ENCODE data around the gene HES4.
"Not testable (repeated sequence)": the region's sequence is repeated elsewhere in the genome, so short reads cannot be mapped to it uniquely, and the experiment has no call there.

Gene HES4

GRCh38 chr1:991275-991674 lies 8.6 kb downstream of the HES4 start:
- H3K9me3 Mint-ChIP-seq, result peaks cover 14% of the 10 kb centered on the region
- H3K27me3 Mint-ChIP-seq, result peaks cover 33% of the 10 kb centered on the region
- not testable (repeated sequence) for H3K36me3 Mint-ChIP-seq; H3K4me1 Mint-ChIP-seq; DNase-seq (ENCODE audit: low spot score in 2 of 2); H3K27ac Mint-ChIP-seq; H3K4me3 Mint-ChIP-seq
- ATAC-seq (ENCODE audit: low read depth), result peak; percentile 21

GRCh38 chr1:988061-988460 lies 11.8 kb downstream of the HES4 start:
- Mint-ChIP-seq H3K9me3 (peaks cover 14% of the 10 kb centered on the region), H3K27me3 (peaks cover 33% of the 10 kb centered on the region)
- not testable (repeated sequence) for H3K36me3 Mint-ChIP-seq; ATAC-seq (ENCODE audit: low read depth); H3K4me1 Mint-ChIP-seq; H3K27ac Mint-ChIP-seq; H3K4me3 Mint-ChIP-seq; DNase-seq (ENCODE audit: low spot score in 2 of 2)

GRCh38 chr1:985126-985525 lies 14.8 kb downstream of the HES4 start:
- H3K36me3 Mint-ChIP-seq, result peaks cover 7% of the 10 kb centered on the region
- H3K27me3 Mint-ChIP-seq, result peaks cover 31% of the 10 kb centered on the region
- H3K4me3 Mint-ChIP-seq, result no peak overlapping the region
- ATAC-seq (ENCODE audit: low read depth) (no peak), DNase-seq (ENCODE audit: low spot score in 2 of 2) (no peak)
- peaks cover 9% of the 10 kb centered on the region for H3K9me3 Mint-ChIP-seq
- no peak overlapping the region for H3K27ac Mint-ChIP-seq
- peaks cover 2% of the 10 kb centered on the region for H3K4me1 Mint-ChIP-seq

- Mint-ChIP-seq H3K9me3 (peaks cover 9% of the 10 kb centered on the region), H3K4me1 (peaks cover 2% of the 10 kb centered on the region), H3K4me3 (no peak overlapping the region), H3K27ac (no peak overlapping the region), H3K36me3 (peaks cover 7% of the 10 kb centered on the region), H3K27me3 (peaks cover 27% of the 10 kb centered on the region)
- DNase-seq (ENCODE audit: low spot score in 2 of 2) (no peak), ATAC-seq (ENCODE audit: low read depth) (peak; percentile 41)
Measured at GRCh38 chr1:984476-984814, 15.5 kb downstream of the HES4 start.

- peaks cover 24% of the 10 kb centered on the region for H3K27me3 Mint-ChIP-seq
- H3K4me1 Mint-ChIP-seq, result peaks cover 2% of the 10 kb centered on the region
- DNase-seq (ENCODE audit: low spot score in 2 of 2) (peak; percentile 72 to 83), ATAC-seq (ENCODE audit: low read depth) (peak; percentile 85)
- H3K4me3 Mint-ChIP-seq, result no peak overlapping the region
- H3K36me3 Mint-ChIP-seq, result peaks cover 4% of the 10 kb centered on the region
- no peak overlapping the region for H3K27ac Mint-ChIP-seq
- H3K9me3 Mint-ChIP-seq, result peaks cover 7% of the 10 kb centered on the region
Measured at GRCh38 chr1:983798-984475, 16.0 kb downstream of the HES4 start.

- H3K36me3 Mint-ChIP-seq, result peaks cover 4% of the 10 kb centered on the region
- no peak for ATAC-seq (ENCODE audit: low read depth)
- H3K9me3 Mint-ChIP-seq, result peaks cover under 1% of the 10 kb centered on the region
- no peak overlapping the region for H3K27ac Mint-ChIP-seq
- peaks cover 23% of the 10 kb centered on the region for H3K27me3 Mint-ChIP-seq
- peaks cover 5% of the 10 kb centered on the region for H3K4me1 Mint-ChIP-seq
- no peak overlapping the region for H3K4me3 Mint-ChIP-seq
- DNase-seq (ENCODE audit: low spot score in 2 of 2), result no peak
Measured at GRCh38 chr1:982765-983436, 17.0 kb downstream of the HES4 start.

GRCh38 chr1:981955-982558 lies 17.8 kb downstream of the HES4 start, which contains the start of gene PERM1:
PERM1 (minus strand) TSS chr1:982093; CDS start chr1:981029, 1,064 bp downstream.
- DNase-seq (ENCODE audit: low spot score in 2 of 2) (no peak), ATAC-seq (ENCODE audit: low read depth) (no peak)
- peaks cover 23% of the 10 kb centered on the region for H3K27me3 Mint-ChIP-seq
- H3K27ac Mint-ChIP-seq, result no peak within 1 kb of the TSS
- H3K9me3 Mint-ChIP-seq, result no peaks in the 10 kb centered on the region
- peaks cover 4% of the 10 kb centered on the region for H3K36me3 Mint-ChIP-seq
- H3K4me1 Mint-ChIP-seq, result peaks cover 5% of the 10 kb centered on the region
- no peak within 1 kb of the TSS for H3K4me3 Mint-ChIP-seq

GRCh38 chr1:981491-981954 lies 18.4 kb downstream of the HES4 start:
- Mint-ChIP-seq H3K27me3 (peaks cover 23% of the 10 kb centered on the region), H3K4me1 (peaks cover 5% of the 10 kb centered on the region), H3K36me3 (peaks cover 4% of the 10 kb centered on the region), H3K9me3 (no peaks in the 10 kb centered on the region), H3K4me3 (no peak overlapping the region), H3K27ac (no peak overlapping the region)
- ATAC-seq (ENCODE audit: low read depth) (no peak), DNase-seq (ENCODE audit: low spot score in 2 of 2) (no peak)

- DNase-seq (ENCODE audit: low spot score in 2 of 2) (no peak), ATAC-seq (ENCODE audit: low read depth) (no peak)
- Mint-ChIP-seq H3K4me1 (peaks cover 5% of the 10 kb centered on the region), H3K27ac (no peak overlapping the region), H3K9me3 (no peaks in the 10 kb centered on the region), H3K36me3 (peaks cover 4% of the 10 kb centered on the region), H3K27me3 (peaks cover 20% of the 10 kb centered on the region), H3K4me3 (no peak overlapping the region)
Measured at GRCh38 chr1:980602-981395, 19.1 kb downstream of the HES4 start.

GRCh38 chr1:980137-980571 lies 19.7 kb downstream of the HES4 start:
- H3K27ac Mint-ChIP-seq, result no peak overlapping the region
- peaks cover 4% of the 10 kb centered on the region for H3K36me3 Mint-ChIP-seq
- no peaks in the 10 kb centered on the region for H3K9me3 Mint-ChIP-seq
- DNase-seq (ENCODE audit: low spot score in 2 of 2), result no peak
- peaks cover 21% of the 10 kb centered on the region for H3K27me3 Mint-ChIP-seq
- H3K4me1 Mint-ChIP-seq, result peaks cover 5% of the 10 kb centered on the region
- H3K4me3 Mint-ChIP-seq, result no peak overlapping the region
- no peak for ATAC-seq (ENCODE audit: low read depth)

GRCh38 chr1:979744-980072 lies 20.2 kb downstream of the HES4 start:
- no peak for ATAC-seq (ENCODE audit: low read depth)

GRCh38 chr1:978835-979743 lies 20.8 kb downstream of the HES4 start:
- H3K9me3 Mint-ChIP-seq, result no peaks in the 10 kb centered on the region
- DNase-seq (ENCODE audit: low spot score in 2 of 2), result no peak
- H3K27ac Mint-ChIP-seq, result no peak overlapping the region
- peaks cover 5% of the 10 kb centered on the region for H3K4me1 Mint-ChIP-seq
- ATAC-seq (ENCODE audit: low read depth), result no peak
- no peak overlapping the region for H3K4me3 Mint-ChIP-seq
- H3K36me3 Mint-ChIP-seq, result peaks cover 4% of the 10 kb centered on the region
- peaks cover 24% of the 10 kb centered on the region for H3K27me3 Mint-ChIP-seq

More at GRCh38 chr1:979744-980072, 20.2 kb downstream of the HES4 start:
- peaks cover 5% of the 10 kb centered on the region for H3K4me1 Mint-ChIP-seq
- H3K36me3 Mint-ChIP-seq, result peaks cover 4% of the 10 kb centered on the region
- H3K27ac Mint-ChIP-seq, result no peak overlapping the region
- no peak for DNase-seq (ENCODE audit: low spot score in 2 of 2)
- no peak overlapping the region for H3K4me3 Mint-ChIP-seq
- no peaks in the 10 kb centered on the region for H3K9me3 Mint-ChIP-seq
- H3K27me3 Mint-ChIP-seq, result peaks cover 23% of the 10 kb centered on the region

All from memory B cell (primary cell).